H1 (cell line): Measurements from ENCODE around the gene CD44. TPM values are rescaled to one million over a fixed set of nuclear protein-coding genes. Genes with fewer than 3 reads are reported as not detected.

ENCODE experiments used
- CTCF ChIA-PET: fragments of 300-600 bp; sonication (Branson Sonifier 250); formaldehyde crosslinking; loops from one replicate; lab custom pipeline; 2021; ENCODE audit not compliant: partially characterized antibody; lab: Charles Lee
- POLR2A ChIA-PET: fragments of 300-600 bp; sonication (Branson Sonifier 250); formaldehyde crosslinking; loops from one replicate; lab custom pipeline; 2021; ENCODE audit warnings: inconsistent platforms; ENCODE audit not compliant: partially characterized antibody; lab: Charles Lee
- DNase-seq, 2 experiments: peaks; one replicate each; pipeline versions ENCODE4 v3.0.0 to v3.0.0-alpha.2; 2010 to 2022; ENCODE audit warnings: low spot score in 2 of 2, low read depth in 1 of 2, mixed read lengths in 1 of 2
- FAIRE-seq: peaks from 2 replicates; lab custom pipeline; 2011; peaks lifted over from hg19 to GRCh38; lab: Jason Lieb, UNC
- H2AFZ ChIP-seq: 2 replicates; pipeline ENCODE4 v1.8.1; 2012; ENCODE audit warnings: low read length, inconsistent platforms
- H2AK5ac ChIP-seq: 2 replicates; pipeline ENCODE4 v1.6.1; 2013; ENCODE audit warnings: low read depth, low read length
- H2BK120ac ChIP-seq: replicated peaks from 2 replicates; pipeline ENCODE3; 2013; ENCODE audit warnings: low read depth, low read length, inconsistent platforms
- H2BK12ac ChIP-seq: 2 replicates; pipeline ENCODE4 v1.6.1; 2013; ENCODE audit warnings: low read depth, low read length
- H2BK15ac ChIP-seq: 2 replicates; pipeline ENCODE4 v1.6.1; 2013; ENCODE audit warnings: low read length
- H2BK20ac ChIP-seq: 2 replicates; pipeline ENCODE4 v1.6.1; 2013; ENCODE audit warnings: low read length
- H2BK5ac ChIP-seq: 2 replicates; pipeline ENCODE4 v1.6.1; 2013; ENCODE audit warnings: low read depth, low read length
- H3K14ac ChIP-seq: 2 replicates; pipeline ENCODE4 v1.6.1; 2013; ENCODE audit warnings: inconsistent platforms; ENCODE audit not compliant: insufficient read length
- H3K18ac ChIP-seq: 2 replicates; pipeline ENCODE4 v1.6.1; 2013; ENCODE audit warnings: low read length; ENCODE audit errors: extremely low read depth
- H3K23ac ChIP-seq: 2 replicates; pipeline ENCODE4 v1.6.1; 2013; ENCODE audit warnings: inconsistent platforms; ENCODE audit not compliant: insufficient read length
- H3K23me2 ChIP-seq: 2 replicates; pipeline ENCODE4 v1.6.1; 2013; ENCODE audit warnings: low read depth, low read length
- H3K27ac ChIP-seq: 2 replicates; pipeline ENCODE4 v1.6.1; 2011; ENCODE audit warnings: low read depth, low read length, inconsistent platforms
- H3K27me3 ChIP-seq, 4 experiments: replicated peaks in 1 of 4; 1 replicate in 1 of 4; 2 replicates in 3 of 4; pipeline versions ENCODE4 v1.6.1 to v1.8.1; 2011 to 2013; ENCODE audit warnings: low read length in 3 of 4, mild to moderate bottlenecking in 3 of 4, inconsistent platforms in 2 of 4, mixed read lengths in 2 of 4, moderate library complexity in 1 of 4; ENCODE audit not compliant: control insufficient read depth in 3 of 4, insufficient read depth in 3 of 4; ENCODE audit errors: extremely low read depth in 1 of 4
- H3K36me3 ChIP-seq, 4 experiments: 2 replicates each; pipeline versions ENCODE4 v1.6.1 to v1.8.1; 2011 to 2013; ENCODE audit warnings: mild to moderate bottlenecking in 4 of 4, low read length in 3 of 4, moderate library complexity in 2 of 4, control low read depth in 1 of 4, inconsistent platforms in 1 of 4; ENCODE audit not compliant: insufficient read depth in 4 of 4, control insufficient read depth in 2 of 4
- H3K4ac ChIP-seq: replicated peaks from 2 replicates; pipeline ENCODE3; 2013; ENCODE audit warnings: low read length, low read depth, mixed read lengths, inconsistent platforms; ENCODE audit not compliant: insufficient read length
- H3K4me1 ChIP-seq, 4 experiments: replicated peaks in 1 of 4; 1 replicate in 1 of 4; 2 replicates in 3 of 4; pipeline versions ENCODE4 v1.6.1 to v1.8.1; 2011 to 2013; ENCODE audit warnings: low read length in 3 of 4, inconsistent platforms in 2 of 4, mixed read lengths in 1 of 4; ENCODE audit not compliant: insufficient read depth in 4 of 4, control insufficient read depth in 3 of 4
- H3K4me2 ChIP-seq, 2 experiments: 2 replicates each; pipeline versions ENCODE4 v1.6.1 to v1.8.1; 2011 to 2013; ENCODE audit warnings: low read depth in 2 of 2, low read length in 2 of 2, control low read depth in 1 of 2, inconsistent platforms in 1 of 2, mild to moderate bottlenecking in 1 of 2; ENCODE audit not compliant: insufficient read depth in 1 of 2
- H3K4me3 ChIP-seq, 4 experiments: fragments of 200-600, 300-600 bp in 1 of 4; sonication (generic), shearing (Covaris generic), sonication (Bioruptor Twin) in 1 of 4; 2 replicates each; pipeline versions ENCODE4 v1.5.1 to v1.8.1; 2011 to 2016; ENCODE audit warnings: low read length in 4 of 4, low read depth in 3 of 4, control low read depth in 2 of 4, inconsistent platforms in 2 of 4, mild to moderate bottlenecking in 2 of 4, mixed read lengths in 1 of 4, moderate library complexity in 1 of 4; ENCODE audit not compliant: insufficient read depth in 2 of 4; ENCODE audit errors: extremely low read depth in 1 of 4
- H3K56ac ChIP-seq: replicated peaks from 2 replicates; pipeline ENCODE3; 2013; ENCODE audit warnings: low read depth, mild to moderate bottlenecking, mixed read lengths, low read length, inconsistent platforms; ENCODE audit not compliant: insufficient read length
- H3K79me1 ChIP-seq: 2 replicates; pipeline ENCODE4 v1.6.1; 2013; ENCODE audit warnings: low read depth, low read length, control low read depth
- H3K79me2 ChIP-seq, 2 experiments: 2 replicates each; pipeline versions ENCODE4 v1.6.1 to v1.8.1; 2012 to 2013; ENCODE audit warnings: low read length in 2 of 2, mild to moderate bottlenecking in 2 of 2, inconsistent platforms in 1 of 2; ENCODE audit not compliant: insufficient read depth in 2 of 2, control insufficient read depth in 1 of 2
- H3K9ac ChIP-seq, 4 experiments: replicated peaks in 1 of 4; 1 replicate in 1 of 4; 2 replicates in 3 of 4; pipeline versions ENCODE4 v1.6.1 to v1.8.1; 2011 to 2013; ENCODE audit warnings: low read depth in 3 of 4, low read length in 3 of 4, control low read depth in 2 of 4, mild to moderate bottlenecking in 2 of 4, moderate library complexity in 2 of 4, inconsistent platforms in 1 of 4; ENCODE audit errors: extremely low read depth in 1 of 4
- H3K9me3 ChIP-seq, 2 experiments: 2 replicates each; pipeline versions ENCODE4 v1.6.1 to v1.8.1; 2012 to 2013; ENCODE audit warnings: mild to moderate bottlenecking in 2 of 2, moderate library complexity in 2 of 2, control low read depth in 1 of 2, inconsistent platforms in 1 of 2, low read depth in 1 of 2, low read length in 1 of 2, mixed read lengths in 1 of 2; ENCODE audit not compliant: insufficient read depth in 2 of 2
- H4K20me1 ChIP-seq, 2 experiments: replicated peaks in 1 of 2; 2 replicates each; pipeline versions ENCODE3 to v1.8.1; 2011 to 2013; ENCODE audit warnings: inconsistent platforms in 2 of 2, low read length in 2 of 2, mild to moderate bottlenecking in 1 of 2; ENCODE audit not compliant: insufficient read depth in 2 of 2, control insufficient read depth in 1 of 2
- H4K5ac ChIP-seq: 2 replicates; pipeline ENCODE4 v1.6.1; 2013; ENCODE audit warnings: low read length, low read depth, mixed read lengths, inconsistent platforms; ENCODE audit not compliant: insufficient read length
- H4K8ac ChIP-seq: 2 replicates; pipeline ENCODE4 v1.8.0; 2013; ENCODE audit warnings: mild to moderate bottlenecking, moderate library complexity, low read length, inconsistent platforms; ENCODE audit not compliant: insufficient read depth; ENCODE audit errors: extremely low read depth
- H4K91ac ChIP-seq: replicated peaks from 2 replicates; pipeline ENCODE3; 2013; ENCODE audit warnings: low read length, mixed read lengths, inconsistent platforms; ENCODE audit not compliant: insufficient read length
- RXRA ChIP-seq: IDR thresholded peaks from 2 replicates; pipeline ENCODE4 v1.6.1; 2011; ENCODE audit warnings: low read depth, mild to moderate bottlenecking, low read length, moderate library complexity; ENCODE audit not compliant: insufficient read depth
- WGBS, 2 experiments: shearing (Covaris generic) in 1 of 2; methylation state at CpG; one replicate each; pipeline versions ENCODE4 v1.1.6 to v1.1.7; 2013 to 2015; ENCODE audit warnings: low lambda C conversion rate in 2 of 2, mixed read lengths in 2 of 2, inconsistent platforms in 1 of 2, low coverage in 1 of 2, missing lambda C conversion rate in 1 of 2; ENCODE audit not compliant: insufficient replicate concordance in 2 of 2, insufficient coverage in 1 of 2, insufficient read length in 1 of 2; ENCODE audit errors: extremely low coverage in 1 of 2, missing lambda C conversion rate in 1 of 2; 5-methylcytosine and 5-hydroxymethylcytosine counted together
- polyA plus RNA-seq, 7 experiments: library from polyadenylated mRNA; depleted of rRNA in 3 of 7; stranded (reverse) in 5 of 7; unstranded in 2 of 7; fragments of >200 nt in 5 of 7; fragments of 200-250 nt in 2 of 7; gene quantifications; 1 replicate in 5 of 7; 2 replicates in 1 of 7; 4 replicates in 1 of 7; pipeline versions ENCODE4 v1.2.1 to v1.2.3, GENCODE V29; 2011 to 2013; ENCODE audit warnings: missing spikeins in 2 of 7, mixed read lengths in 2 of 7
- total RNA-seq: library from RNA; stranded (reverse); fragmentation: NEBNext Ultra II Directional; extraction: Animal tissue kit (Norgen Biotek cat#: 25700); gene quantifications from 2 replicates; pipeline ENCODE4 v1.2.1, GENCODE V29; 2021

The CD44 gene
- total and polyA plus RNA-seq, 2 of the 8 experiments (the other 6 are each of a cell fraction or from before 2014, with no cell fraction given): 11.8 to 13.7 TPM

DNA sequence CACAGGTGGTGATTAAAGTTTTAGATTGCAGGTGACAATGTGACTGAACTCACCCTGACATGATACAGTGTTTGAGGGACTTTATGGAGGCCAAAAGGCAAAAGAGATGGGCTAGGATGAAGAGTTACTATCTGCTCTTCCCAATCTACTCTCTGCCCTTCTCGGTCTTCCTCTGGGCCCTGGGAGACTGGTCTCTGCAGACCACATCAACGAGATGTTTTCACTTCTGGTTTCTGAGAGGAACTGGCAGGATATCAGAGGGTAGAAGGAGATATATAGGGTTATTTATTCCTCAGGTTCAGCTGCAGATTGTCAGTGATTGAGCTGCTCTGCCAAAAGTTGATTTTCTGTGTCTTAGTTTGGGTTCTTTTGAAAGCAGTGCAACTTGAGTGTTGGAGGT lies 32.4 kb upstream of the CD44 start:
- Histone ChIP-seq H2BK15ac (no peak overlapping the region), H3K79me1 (no peaks in the 10 kb centered on the region), H3K4ac (no peak overlapping the region), H4K5ac (no peak overlapping the region), H3K56ac (no peak overlapping the region), H3K36me3 (no peaks in the 10 kb centered on the region), H3K4me2 (no peak overlapping the region), H3K27me3 (no peaks in the 10 kb centered on the region), H3K14ac (no peak overlapping the region), H3K4me3 (no peak overlapping the region), H4K8ac (no peak overlapping the region), H3K79me2 (no peaks in the 10 kb centered on the region), H3K23ac (no peak overlapping the region), H3K4me1 (no peaks in the 10 kb centered on the region)
- CTCF ChIA-PET: no interaction called here
- TF ChIP-seq RXRA: no peak
- TF ChIP-seq, all 59 proteins: peak for 0
- DNase-seq: no peak
- no peaks in the 10 kb centered on the region; the same call in 1 of the 2 replicates for H3K23me2 ChIP-seq
- no peaks in the 10 kb centered on the region for H4K20me1 ChIP-seq
- no peak overlapping the region for H2BK20ac ChIP-seq
- peaks cover 0 to 11% of the 10 kb centered on the region in 2 experiments; a peak in 1 of 4 replicates for H3K9me3 ChIP-seq
- no peak overlapping the region for H2AK5ac ChIP-seq
- FAIRE-seq: no peak
- H2BK12ac ChIP-seq: no peak overlapping the region
- H4K91ac ChIP-seq: no peak overlapping the region
- H3K9ac ChIP-seq: no peak overlapping the region
- no peak overlapping the region for H3K18ac ChIP-seq
- no peak overlapping the region for H2BK5ac ChIP-seq
- no peak overlapping the region for H2BK120ac ChIP-seq
- POLR2A ChIA-PET: no interaction called here
- H3K27ac ChIP-seq: no peak overlapping the region
- H2AFZ ChIP-seq: no peak overlapping the region
- 90% methylated on average over 2 of the region's 2 CpGs; no CpG with 5 or more reads in 1 of the 2 experiments for WGBS, 2 experiments
